Activated T-cell treated with anti-CD3 and anti-CD28 coated beads for 48 hours (primary cell): ENCODE data around the gene MEX3A.
"Not testable (repeated sequence)": the region's sequence is repeated elsewhere in the genome, so short reads cannot be mapped to it uniquely, and the experiment has no call there.

Source experiments
- DNase-seq: peaks from one replicate; pipeline ENCODE4 v3.0.0-alpha.2; 2020; ENCODE audit warnings: low read depth

The MEX3A gene

GRCh38 chr1:156078728-156079127, 3.5 kb downstream of the MEX3A start:
- no peak for DNase-seq

DNA sequence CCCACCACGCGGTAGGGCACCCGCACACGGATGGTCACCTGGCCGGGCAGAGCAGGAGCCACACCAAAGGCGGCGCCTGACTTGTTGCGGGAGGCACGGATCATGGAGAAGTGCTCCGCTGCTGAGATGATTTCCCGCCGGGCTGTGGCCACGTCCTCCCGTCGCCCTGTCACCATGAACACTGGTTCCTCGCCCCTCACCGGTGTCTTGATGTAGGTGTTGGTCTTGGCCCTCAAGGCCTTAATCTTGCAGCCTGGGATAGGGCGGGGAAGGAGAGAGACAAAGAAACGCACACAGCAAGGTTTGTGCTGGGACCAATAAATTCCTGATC, 4.9 kb downstream of the MEX3A start:
- DNase-seq, result no peak

GRCh38 chr1:156076609-156077429, 5.4 kb downstream of the MEX3A start:
- no peak for DNase-seq

- no peak for DNase-seq
Observed at GRCh38 chr1:156075775-156076204, 6.5 kb downstream of the MEX3A start.

DNA sequence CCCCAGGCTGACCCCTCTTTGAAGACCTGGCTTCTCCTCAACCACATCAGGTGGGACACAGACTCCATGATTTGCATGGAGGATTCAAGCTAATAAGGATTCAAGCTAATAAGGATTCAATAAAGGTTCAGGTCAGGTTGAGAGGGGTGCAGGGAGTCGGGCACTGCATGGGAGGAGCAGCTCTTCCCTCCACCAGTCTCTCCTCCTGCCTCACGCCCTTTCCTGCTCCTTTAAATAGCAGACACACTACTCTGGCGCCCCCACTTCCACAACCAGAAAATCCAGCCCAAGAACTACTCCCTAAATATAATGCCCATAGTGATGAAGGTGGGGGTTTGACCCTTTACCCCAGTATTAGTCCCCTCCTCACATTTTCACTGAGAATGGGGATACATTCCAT, 7.1 kb downstream of the MEX3A start:
- DNase-seq, result no peak

GRCh38 chr1:156074661-156075060, 7.6 kb downstream of the MEX3A start:
- no peak for DNase-seq

DNA sequence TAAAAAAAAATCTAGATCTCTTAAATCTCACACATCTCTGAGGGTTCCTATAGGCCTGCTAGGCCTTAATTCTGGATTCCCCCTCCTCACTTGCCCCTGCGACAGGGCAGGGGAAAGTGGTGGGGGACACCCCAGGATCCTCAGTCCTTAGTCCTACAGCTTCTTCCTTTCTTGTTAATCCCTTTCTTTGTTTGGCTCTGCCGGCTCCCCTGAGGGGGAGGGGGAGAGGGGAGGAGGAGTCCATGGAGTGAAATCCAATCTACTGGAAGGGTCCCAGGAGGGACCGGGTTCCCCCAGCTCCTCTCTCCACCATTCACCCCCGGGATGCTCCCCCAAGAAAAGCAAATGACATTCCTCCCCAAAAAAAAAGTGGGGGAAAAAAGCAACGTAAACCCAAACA, 8.5 kb downstream of the MEX3A start:
- no peak for DNase-seq

GRCh38 chr1:156073110-156073687, 9.1 kb downstream of the MEX3A start:
- no peak for DNase-seq

DNA sequence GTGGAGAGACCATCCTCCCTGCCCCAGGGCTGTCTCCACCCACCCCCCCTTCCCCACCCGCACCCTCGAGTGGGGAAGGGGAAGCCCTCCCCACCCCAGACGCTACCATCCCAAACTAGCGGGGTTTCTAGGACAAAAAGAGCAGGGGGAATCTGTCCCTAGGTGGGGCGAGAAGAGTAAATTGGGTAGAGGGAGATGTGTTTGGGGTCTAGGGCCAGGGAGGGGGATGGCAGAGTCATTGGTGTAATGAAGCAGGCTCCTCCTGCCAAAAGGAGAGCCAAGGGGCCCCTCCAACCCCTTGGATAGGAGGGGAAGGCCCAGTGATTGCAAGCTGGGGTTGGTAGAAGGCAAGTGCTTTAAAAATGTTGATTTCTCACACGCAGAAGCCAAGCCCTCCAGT, 10.0 kb downstream of the MEX3A start:
- DNase-seq, result no peak

DNA sequence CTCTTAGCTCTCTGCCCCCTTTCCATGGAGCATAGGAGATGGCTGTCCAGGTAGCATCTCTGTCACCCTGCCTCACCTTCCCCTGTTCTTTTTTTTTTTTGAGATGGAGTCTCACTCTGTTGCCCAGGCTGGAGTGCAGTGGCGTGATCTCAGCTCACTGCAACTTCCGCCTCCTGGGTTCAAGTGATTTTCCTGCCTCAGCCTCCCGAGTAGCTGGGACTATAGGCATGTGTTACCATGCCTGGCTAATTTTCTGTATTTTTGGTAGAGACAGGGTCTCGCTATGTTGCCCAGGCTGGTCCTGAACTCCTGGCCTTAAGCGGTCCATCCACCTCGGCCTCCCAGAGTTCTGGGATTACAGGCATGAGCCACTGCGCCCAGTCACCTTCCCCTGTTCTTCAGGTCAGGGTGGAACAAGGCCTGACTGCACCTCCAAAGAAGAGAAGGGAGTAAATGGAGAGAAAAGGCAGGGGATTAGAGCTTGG, 10.9 kb downstream of the MEX3A start:
- not testable (repeated sequence) for DNase-seq

GRCh38 chr1:156070548-156070947, 11.7 kb downstream of the MEX3A start:
- no peak for DNase-seq

GRCh38 chr1:156069490-156070455, 12.5 kb downstream of the MEX3A start:
- no peak for DNase-seq

DNA sequence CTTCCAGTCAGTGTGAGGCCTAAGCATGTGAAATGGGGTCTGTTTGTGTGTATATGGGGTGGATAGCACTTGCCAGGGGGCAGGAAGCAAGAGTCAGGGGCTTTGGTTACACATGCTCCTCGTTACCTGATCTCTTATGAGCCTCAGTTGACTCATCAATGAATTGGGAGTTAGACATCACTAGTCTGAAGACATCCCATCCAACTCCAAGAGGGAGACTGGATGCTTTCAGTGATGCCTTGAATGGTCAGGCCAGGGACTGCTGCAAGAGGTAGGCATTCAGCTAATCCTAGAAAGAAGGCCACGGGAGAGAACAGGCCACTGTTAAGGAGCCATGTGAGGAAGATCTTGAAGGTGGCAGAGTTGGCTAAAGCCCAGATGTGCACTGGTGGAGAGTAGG, 15.0 kb downstream of the MEX3A start:
- no peak for DNase-seq

- no peak for DNase-seq
Observed at GRCh38 chr1:156065871-156066270, 16.4 kb downstream of the MEX3A start.

GRCh38 chr1:156065212-156065611, 17.1 kb downstream of the MEX3A start:
- DNase-seq, result no peak

- no peak for DNase-seq
Observed at GRCh38 chr1:156064615-156065014, 17.6 kb downstream of the MEX3A start.

- no peak for DNase-seq
Observed at GRCh38 chr1:156063997-156064285, 18.3 kb downstream of the MEX3A start.

- no peak for DNase-seq
Observed at GRCh38 chr1:156062189-156062588, 20.1 kb downstream of the MEX3A start.

- DNase-seq, result no peak
Observed at GRCh38 chr1:156060937-156061636, 21.2 kb downstream of the MEX3A start, which contains the start of gene RAB25. Gene RAB25 (plus strand): TSS chr1:156061160. CDS start chr1:156061401, 241 bp downstream.

DNA sequence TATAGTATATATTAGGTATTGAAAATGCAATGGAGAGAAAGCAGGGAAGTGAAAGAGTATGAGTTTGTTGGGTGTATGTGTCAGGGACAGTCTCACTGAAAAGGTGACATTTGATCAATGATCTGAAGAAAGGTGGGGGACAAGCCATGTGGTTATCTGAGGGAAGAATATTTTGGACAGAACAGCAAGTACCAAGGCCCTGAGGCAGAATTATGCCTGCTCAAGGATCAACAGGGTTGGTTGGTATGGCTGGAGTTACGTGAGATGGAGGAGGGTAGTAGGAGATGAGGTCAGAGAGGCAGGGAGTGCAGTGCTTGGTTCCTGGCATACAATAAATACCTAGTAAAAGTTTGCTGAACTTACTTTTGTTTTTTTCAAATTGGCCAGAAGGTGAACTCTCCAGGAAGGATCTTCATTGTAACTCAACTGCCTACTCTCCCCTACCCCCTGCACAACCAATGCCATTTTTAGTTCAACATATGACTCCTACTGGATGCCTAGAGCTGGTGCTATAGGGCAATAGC, 25.9 kb downstream of the MEX3A start:
- no peak for DNase-seq

DNA sequence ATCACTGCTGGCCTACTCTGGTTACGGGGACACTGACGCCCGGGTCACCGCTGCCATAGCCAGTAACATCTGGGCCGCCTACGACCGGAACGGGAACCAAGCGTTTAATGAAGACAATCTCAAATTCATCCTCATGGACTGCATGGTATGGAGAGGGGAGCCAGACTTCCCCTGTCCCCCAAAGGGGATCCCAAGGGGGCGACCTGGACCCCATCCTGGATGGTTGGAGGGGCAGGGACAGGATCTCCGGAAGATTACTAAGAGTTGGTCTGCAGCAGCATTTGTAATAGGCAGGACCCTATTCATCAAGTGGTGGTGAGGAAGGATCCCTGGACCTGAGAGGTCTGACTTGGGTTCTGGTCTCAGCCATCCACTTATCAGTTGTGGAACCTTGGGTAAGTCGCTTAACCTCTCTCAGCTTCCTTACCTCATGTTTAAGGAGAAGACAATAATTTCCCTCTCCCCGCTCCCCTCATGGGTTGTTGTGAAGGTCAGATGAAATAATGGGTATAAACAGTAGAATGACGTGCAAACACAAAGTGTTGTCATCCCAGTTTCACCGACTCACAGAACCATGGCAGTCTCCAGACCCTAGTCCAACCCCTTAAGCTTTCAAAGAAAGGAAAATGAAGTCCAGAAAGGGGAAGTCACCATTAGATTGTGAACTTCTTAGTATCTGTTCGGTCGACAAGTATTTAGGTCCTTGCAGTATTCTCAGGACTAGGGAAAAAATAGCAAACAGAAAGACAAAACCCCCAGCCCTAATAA, 26.8 kb downstream of the MEX3A start:
- DNase-seq, result no peak
